H9 (cell line): ENCODE data around the gene GOT1. TPM values are rescaled to one million over a fixed set of nuclear protein-coding genes. Genes with fewer than 3 reads are reported as not detected.

Experiments
- DNase-seq: peaks from one replicate; pipeline ENCODE4 v3.0.0-alpha.2; 2017
- H2AFZ ChIP-seq: one replicate; pipeline ENCODE4 v1.6.1; 2013; ENCODE audit warnings: mild to moderate bottlenecking, low read length, control low read depth, moderate library complexity
- H2AK5ac ChIP-seq: 2 replicates; pipeline ENCODE4 v1.6.1; 2013; ENCODE audit warnings: low read length, control low read depth, mixed read lengths; ENCODE audit not compliant: insufficient read length
- H2BK120ac ChIP-seq: one replicate; pipeline ENCODE4 v1.6.1; 2013; ENCODE audit warnings: low read depth, mild to moderate bottlenecking, low read length, control low read depth, inconsistent platforms; ENCODE audit not compliant: poor library complexity, severe bottlenecking
- H2BK12ac ChIP-seq: 2 replicates; pipeline ENCODE4 v1.6.1; 2013; ENCODE audit warnings: low read length, control low read depth, mixed read lengths, low read depth; ENCODE audit not compliant: insufficient read length
- H2BK15ac ChIP-seq: 2 replicates; pipeline ENCODE4 v1.6.1; 2013; ENCODE audit warnings: low read depth, low read length, control low read depth
- H2BK20ac ChIP-seq: one replicate; pipeline ENCODE4 v1.6.1; 2013; ENCODE audit warnings: low read depth, mild to moderate bottlenecking, low read length, control low read depth, inconsistent platforms; ENCODE audit not compliant: poor library complexity, severe bottlenecking
- H2BK5ac ChIP-seq: 2 replicates; pipeline ENCODE4 v1.6.1; 2013; ENCODE audit warnings: low read length, control low read depth, mixed read lengths; ENCODE audit not compliant: insufficient read length
- H3K14ac ChIP-seq: 2 replicates; pipeline ENCODE4 v1.6.1; 2013; ENCODE audit warnings: low read length, control low read depth; ENCODE audit not compliant: insufficient read depth
- H3K18ac ChIP-seq: 2 replicates; pipeline ENCODE4 v1.6.1; 2013; ENCODE audit warnings: low read depth, mild to moderate bottlenecking, mixed read lengths, low read length, control low read depth; ENCODE audit not compliant: insufficient read length
- H3K23ac ChIP-seq: 2 replicates; pipeline ENCODE4 v1.6.1; 2013; ENCODE audit warnings: low read length, control low read depth, mixed read lengths, low read depth; ENCODE audit not compliant: insufficient read length
- H3K23me2 ChIP-seq: 2 replicates; pipeline ENCODE4 v1.6.1; 2013; ENCODE audit warnings: low read depth, mild to moderate bottlenecking, mixed read lengths, low read length, control low read depth; ENCODE audit not compliant: insufficient read length, poor library complexity, severe bottlenecking
- H3K27ac ChIP-seq: 2 replicates; pipeline ENCODE4 v1.5.1; 2013; ENCODE audit warnings: low read length, control low read depth, mixed read lengths, low read depth; ENCODE audit not compliant: insufficient read length
- H3K27me3 ChIP-seq: 2 replicates; pipeline ENCODE4 v1.6.1; 2013; ENCODE audit warnings: low read length, control low read depth, inconsistent platforms; ENCODE audit not compliant: insufficient read depth
- H3K4ac ChIP-seq: 2 replicates; pipeline ENCODE4 v1.6.1; 2013; ENCODE audit warnings: low read depth, mild to moderate bottlenecking, control low read depth, inconsistent platforms, low read length, moderate library complexity
- H3K4me1 ChIP-seq: 2 replicates; pipeline ENCODE4 v1.6.1; 2013; ENCODE audit warnings: low read length, control low read depth, inconsistent platforms; ENCODE audit not compliant: insufficient read depth
- H3K4me2 ChIP-seq: 2 replicates; pipeline ENCODE4 v1.6.1; 2013; ENCODE audit warnings: low read length, control low read depth, mixed read lengths; ENCODE audit not compliant: insufficient read length, insufficient read depth
- H3K56ac ChIP-seq: 2 replicates; pipeline ENCODE4 v1.6.1; 2013; ENCODE audit warnings: low read depth, mild to moderate bottlenecking, mixed read lengths, low read length, control low read depth; ENCODE audit not compliant: insufficient read length
- H3K79me1 ChIP-seq: 2 replicates; pipeline ENCODE4 v1.6.1; 2013; ENCODE audit warnings: low read depth, mild to moderate bottlenecking, moderate library complexity, low read length, control low read depth, inconsistent platforms; ENCODE audit not compliant: insufficient read depth, poor library complexity, severe bottlenecking
- H3K79me2 ChIP-seq: 2 replicates; pipeline ENCODE4 v1.6.1; 2013; ENCODE audit warnings: low read length, control low read depth, inconsistent platforms; ENCODE audit not compliant: insufficient read depth
- H3K9ac ChIP-seq: 2 replicates; pipeline ENCODE4 v1.6.1; 2013; ENCODE audit warnings: low read length, control low read depth, mixed read lengths; ENCODE audit not compliant: insufficient read length; ENCODE audit errors: extremely low read depth
- H3K9me3 ChIP-seq: one replicate; pipeline ENCODE4 v1.6.1; 2013; ENCODE audit warnings: low read depth, low read length, inconsistent platforms; ENCODE audit not compliant: control insufficient read depth
- H3T11ph ChIP-seq: one replicate; pipeline ENCODE4 v1.6.1; 2013; ENCODE audit warnings: mild to moderate bottlenecking, low read length, control low read depth, inconsistent platforms
- H4K20me1 ChIP-seq: one replicate; pipeline ENCODE4 v1.6.1; 2013; ENCODE audit not compliant: control insufficient read depth, insufficient read length, insufficient read depth
- H4K5ac ChIP-seq: 2 replicates; pipeline ENCODE4 v1.6.1; 2013; ENCODE audit warnings: low read depth, mild to moderate bottlenecking, mixed read lengths, low read length, control low read depth; ENCODE audit not compliant: insufficient read length
- H4K8ac ChIP-seq: replicated peaks from 2 replicates; pipeline ENCODE4 v1.6.1; 2013; ENCODE audit warnings: low read length, control low read depth, mixed read lengths, low read depth; ENCODE audit not compliant: insufficient read length
- H4K91ac ChIP-seq: 2 replicates; pipeline ENCODE4 v1.6.1; 2013; ENCODE audit warnings: low read depth, mild to moderate bottlenecking, moderate library complexity, mixed read lengths, low read length, control low read depth; ENCODE audit not compliant: insufficient read length
- H3K27ac Mint-ChIP-seq, 3 experiments: 2 replicates in 2 of 3; 3 replicates in 1 of 3; pipeline ENCODE4 v1.8.0; 2020 to 2021; ENCODE audit warnings: mixed read lengths in 3 of 3, mild to moderate bottlenecking in 1 of 3, moderate library complexity in 1 of 3
- H3K27me3 Mint-ChIP-seq: 2 replicates; pipeline ENCODE4 v1.8.0; 2021; ENCODE audit warnings: low read depth, mild to moderate bottlenecking, moderate library complexity, mixed read lengths
- H3K36me3 Mint-ChIP-seq, 3 experiments: 2 replicates in 2 of 3; 3 replicates in 1 of 3; pipeline ENCODE4 v1.8.0; 2020 to 2021; ENCODE audit warnings: low read depth in 3 of 3, mixed read lengths in 3 of 3; ENCODE audit not compliant: insufficient read depth in 1 of 3
- H3K4me1 Mint-ChIP-seq, 2 experiments: 2 replicates each; pipeline ENCODE4 v1.8.0; 2020; ENCODE audit warnings: mixed read lengths in 2 of 2
- H3K4me3 Mint-ChIP-seq, 2 experiments: 2 replicates in 1 of 2; 3 replicates in 1 of 2; pipeline ENCODE4 v1.8.0; 2020 to 2021; ENCODE audit warnings: mild to moderate bottlenecking in 2 of 2, mixed read lengths in 2 of 2, moderate library complexity in 1 of 2
- H3K9me3 Mint-ChIP-seq, 2 experiments: 2 replicates in 1 of 2; 3 replicates in 1 of 2; pipeline ENCODE4 v1.8.0; 2020; ENCODE audit warnings: mild to moderate bottlenecking in 2 of 2, mixed read lengths in 2 of 2, moderate library complexity in 1 of 2
- WGBS: extraction: QIAGEN DNeasy Blood & Tissue Kit; methylation state at CpG from one replicate; pipeline ENCODE4 v1.1.7; 2013; ENCODE audit warnings: missing lambda C conversion rate, low lambda C conversion rate, mixed read lengths; ENCODE audit not compliant: insufficient read length; ENCODE audit errors: extremely low coverage; 5-methylcytosine and 5-hydroxymethylcytosine counted together
- total RNA-seq: library from RNA; stranded (reverse); gene quantifications from 2 replicates; pipeline ENCODE4 v1.2.1, GENCODE V29; 2021
- TF ChIP-seq, protein P1 (sequence below): fragments of 200-600 bp; sonication (generic); conservative IDR thresholded peaks from 3 replicates; pipeline ENCODE4 v1.8.0; 2021; ENCODE audit warnings: antibody characterized with exemption, mild to moderate bottlenecking

The GOT1 gene
- total RNA-seq, 1 experiment from 2014 or later: 43.3 TPM

DNA sequence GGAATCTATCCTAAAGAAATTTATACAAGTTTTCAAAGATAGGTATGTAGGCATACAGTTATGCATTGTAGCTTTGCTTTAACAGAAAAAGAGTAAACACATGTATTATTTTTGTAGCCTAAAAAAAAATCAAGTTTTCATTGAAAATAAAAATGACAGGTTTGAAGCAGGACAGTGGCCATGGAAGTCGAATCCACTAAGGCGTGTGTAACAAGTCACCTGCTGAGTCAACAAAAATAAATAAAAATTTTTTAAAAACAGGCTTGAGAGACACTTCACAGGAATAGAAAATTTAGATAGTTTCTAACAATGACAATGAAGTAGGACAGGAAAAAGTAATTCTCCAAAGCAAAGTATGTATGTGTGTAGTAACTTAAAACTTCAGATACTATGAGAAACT is 8.5 kb upstream of the GOT1 start:
- Mint-ChIP-seq H3K4me3 (no peak overlapping the region), H3K36me3 (no peaks in the 10 kb centered on the region; a peak in 1 of 7 replicates), H3K4me1 (no peaks in the 10 kb centered on the region; a peak in 1 of 4 replicates), H3K9me3 (no peaks in the 10 kb centered on the region), H3K27ac (no peak overlapping the region), H3K27me3 (no peaks in the 10 kb centered on the region)
- Histone ChIP-seq H4K5ac (no peak overlapping the region), H3K4ac (no peak overlapping the region), H3K23me2 (no peaks in the 10 kb centered on the region), H2BK20ac (no peak overlapping the region), H2BK5ac (no peak overlapping the region), H3K56ac (no peak overlapping the region), H2AK5ac (no peak overlapping the region), H2BK12ac (no peak overlapping the region), H3K79me1 (no peaks in the 10 kb centered on the region), H3K9ac (no peak overlapping the region), H3K79me2 (no peaks in the 10 kb centered on the region), H3K18ac (no peak overlapping the region), H4K8ac (no peak overlapping the region), H3K14ac (no peak overlapping the region), H2BK120ac (no peak overlapping the region), H3K27ac (no peak overlapping the region), H3K4me1 (no peaks in the 10 kb centered on the region), H2AFZ (no peak overlapping the region), H3K27me3 (no peaks in the 10 kb centered on the region), H2BK15ac (no peak overlapping the region), H4K91ac (no peak overlapping the region), H4K20me1 (no peaks in the 10 kb centered on the region), H3K9me3 (no peaks in the 10 kb centered on the region), H3K23ac (no peak overlapping the region), H3T11ph (no peak overlapping the region), H3K4me2 (no peak overlapping the region)
- TF ChIP-seq, protein P1, sequence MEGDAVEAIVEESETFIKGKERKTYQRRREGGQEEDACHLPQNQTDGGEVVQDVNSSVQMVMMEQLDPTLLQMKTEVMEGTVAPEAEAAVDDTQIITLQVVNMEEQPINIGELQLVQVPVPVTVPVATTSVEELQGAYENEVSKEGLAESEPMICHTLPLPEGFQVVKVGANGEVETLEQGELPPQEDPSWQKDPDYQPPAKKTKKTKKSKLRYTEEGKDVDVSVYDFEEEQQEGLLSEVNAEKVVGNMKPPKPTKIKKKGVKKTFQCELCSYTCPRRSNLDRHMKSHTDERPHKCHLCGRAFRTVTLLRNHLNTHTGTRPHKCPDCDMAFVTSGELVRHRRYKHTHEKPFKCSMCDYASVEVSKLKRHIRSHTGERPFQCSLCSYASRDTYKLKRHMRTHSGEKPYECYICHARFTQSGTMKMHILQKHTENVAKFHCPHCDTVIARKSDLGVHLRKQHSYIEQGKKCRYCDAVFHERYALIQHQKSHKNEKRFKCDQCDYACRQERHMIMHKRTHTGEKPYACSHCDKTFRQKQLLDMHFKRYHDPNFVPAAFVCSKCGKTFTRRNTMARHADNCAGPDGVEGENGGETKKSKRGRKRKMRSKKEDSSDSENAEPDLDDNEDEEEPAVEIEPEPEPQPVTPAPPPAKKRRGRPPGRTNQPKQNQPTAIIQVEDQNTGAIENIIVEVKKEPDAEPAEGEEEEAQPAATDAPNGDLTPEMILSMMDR: no peak
- no peak for DNase-seq
- WGBS: no CpG with 5 or more reads among the region's 2 CpGs
